HG03139 (cell line): Measurements from ENCODE around the gene PAX7.

Experiments used
- ATAC-seq: cut with Tn5 transposase; IDR thresholded peaks from one replicate; pipeline ENCODE4 v1.9.1; 2021; ENCODE audit not compliant: unreplicated experiment

PAX7 gene

GRCh38 chr1:18789246-18789645, 158.6 kb downstream of the PAX7 start:
- ATAC-seq = no peak

- ATAC-seq = no peak
These were observed 162.1 kb downstream of the PAX7 start for GRCh38 chr1:18792747-18793146.

GRCh38 chr1:18793164-18793563, 162.5 kb downstream of the PAX7 start:
- ATAC-seq = no peak

GRCh38 chr1:18794051-18794450, 163.4 kb downstream of the PAX7 start:
- no peak for ATAC-seq

GRCh38 chr1:18794561-18794960, 163.9 kb downstream of the PAX7 start:
- no peak for ATAC-seq

- ATAC-seq = no peak
These were observed 164.5 kb downstream of the PAX7 start for GRCh38 chr1:18795002-18795689.

- ATAC-seq = no peak
These were observed 166.3 kb downstream of the PAX7 start for GRCh38 chr1:18796950-18797349.
